ENCODE measurements around the gene MAN1C1.

DNA sequence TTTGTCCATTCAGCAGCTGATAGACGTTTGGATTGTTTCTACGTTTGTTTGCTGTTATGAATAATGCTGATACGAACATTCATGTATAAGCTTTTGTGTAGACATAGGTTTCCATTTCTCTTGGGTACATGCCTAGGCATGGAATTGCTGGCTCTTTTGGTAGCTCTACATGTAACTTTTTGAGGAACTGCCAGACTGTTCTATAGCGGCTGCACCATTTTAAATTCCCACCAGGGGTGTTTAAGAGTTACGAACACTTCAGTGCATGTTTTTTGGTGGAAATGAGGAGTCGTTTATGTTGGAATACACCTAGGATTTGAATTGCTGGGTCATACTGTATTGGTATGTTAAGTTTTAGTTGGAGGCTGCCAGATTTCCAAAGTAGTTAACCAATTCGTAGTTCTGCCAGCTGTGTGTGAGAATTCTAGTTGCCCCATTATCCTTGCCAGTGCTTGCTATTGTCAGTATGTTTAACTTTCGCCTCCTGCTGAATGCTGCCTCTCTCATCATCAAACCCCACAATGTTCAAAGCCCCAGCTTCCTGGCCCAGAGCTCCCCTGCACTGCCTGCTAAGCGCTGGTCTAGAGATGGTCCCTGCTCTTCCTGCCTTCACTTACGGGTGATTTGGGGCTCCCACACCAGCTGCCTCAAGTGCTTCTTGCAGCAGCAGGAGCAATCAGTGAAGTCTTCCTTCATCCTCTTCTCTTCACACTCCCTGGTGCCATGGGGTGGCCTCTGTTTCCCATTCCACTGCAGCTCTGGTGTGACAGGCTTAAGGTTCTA lies 81.0 kb downstream of the MAN1C1 start:
- TF ChIP-seq, protein P1, sequence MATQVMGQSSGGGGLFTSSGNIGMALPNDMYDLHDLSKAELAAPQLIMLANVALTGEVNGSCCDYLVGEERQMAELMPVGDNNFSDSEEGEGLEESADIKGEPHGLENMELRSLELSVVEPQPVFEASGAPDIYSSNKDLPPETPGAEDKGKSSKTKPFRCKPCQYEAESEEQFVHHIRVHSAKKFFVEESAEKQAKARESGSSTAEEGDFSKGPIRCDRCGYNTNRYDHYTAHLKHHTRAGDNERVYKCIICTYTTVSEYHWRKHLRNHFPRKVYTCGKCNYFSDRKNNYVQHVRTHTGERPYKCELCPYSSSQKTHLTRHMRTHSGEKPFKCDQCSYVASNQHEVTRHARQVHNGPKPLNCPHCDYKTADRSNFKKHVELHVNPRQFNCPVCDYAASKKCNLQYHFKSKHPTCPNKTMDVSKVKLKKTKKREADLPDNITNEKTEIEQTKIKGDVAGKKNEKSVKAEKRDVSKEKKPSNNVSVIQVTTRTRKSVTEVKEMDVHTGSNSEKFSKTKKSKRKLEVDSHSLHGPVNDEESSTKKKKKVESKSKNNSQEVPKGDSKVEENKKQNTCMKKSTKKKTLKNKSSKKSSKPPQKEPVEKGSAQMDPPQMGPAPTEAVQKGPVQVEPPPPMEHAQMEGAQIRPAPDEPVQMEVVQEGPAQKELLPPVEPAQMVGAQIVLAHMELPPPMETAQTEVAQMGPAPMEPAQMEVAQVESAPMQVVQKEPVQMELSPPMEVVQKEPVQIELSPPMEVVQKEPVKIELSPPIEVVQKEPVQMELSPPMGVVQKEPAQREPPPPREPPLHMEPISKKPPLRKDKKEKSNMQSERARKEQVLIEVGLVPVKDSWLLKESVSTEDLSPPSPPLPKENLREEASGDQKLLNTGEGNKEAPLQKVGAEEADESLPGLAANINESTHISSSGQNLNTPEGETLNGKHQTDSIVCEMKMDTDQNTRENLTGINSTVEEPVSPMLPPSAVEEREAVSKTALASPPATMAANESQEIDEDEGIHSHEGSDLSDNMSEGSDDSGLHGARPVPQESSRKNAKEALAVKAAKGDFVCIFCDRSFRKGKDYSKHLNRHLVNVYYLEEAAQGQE (IDR thresholded peaks at IDR 0.05; ENCODE audit: low read depth): no peak
- TF ChIP-seq YY1 (IDR thresholded peaks at IDR 0.05; ENCODE audit: low read depth) (no peak), NFIC (IDR thresholded peaks at IDR 0.05) (no peak), MAX (IDR thresholded peaks at IDR 0.05) (no peak), CREB1 (IDR thresholded peaks at IDR 0.05; ENCODE audit: low read depth) (no peak), FOXM1 (IDR thresholded peaks at IDR 0.05; ENCODE audit: borderline replicate concordance, low read depth) (no peak)
